WTC11 (cell line): Measurements from ENCODE around the gene DROSHA. TPM values are rescaled to one million over a fixed set of nuclear protein-coding genes. Genes with fewer than 3 reads are reported as not detected.
A peak's percentile ranks its signal among the peaks of the same experiment; 100 is the strongest.

Source experiments
- ATAC-seq: fragments of 200-7000 bp; cut with Tn5 transposase; 2 replicates; pipeline ENCODE4 v1.10.0; 2021; ENCODE audit warnings: mild to moderate bottlenecking, moderate library complexity
- CTCF ChIA-PET: fragments of 300-600 bp; sonication (Branson Sonifier 250); formaldehyde crosslinking; loops from one replicate; lab custom pipeline; 2021; ENCODE audit warnings: antibody characterized with exemption; lab: Charles Lee
- POLR2A ChIA-PET: fragments of 350-600 bp; sonication (Branson Sonifier 250); formaldehyde crosslinking; loops from one replicate; lab custom pipeline; 2021; ENCODE audit warnings: antibody characterized with exemption; lab: Charles Lee
- DNase-seq: peaks from one replicate; pipeline ENCODE4 v3.0.0; 2021; ENCODE audit warnings: low spot score
- H3K27ac Mint-ChIP-seq: 2 replicates; pipeline ENCODE4 v1.8.0; 2021; ENCODE audit warnings: mixed read lengths
- H3K27me3 Mint-ChIP-seq: 2 replicates; pipeline ENCODE4 v1.8.0; 2021; ENCODE audit warnings: low read depth, mild to moderate bottlenecking, moderate library complexity, mixed read lengths
- H3K36me3 Mint-ChIP-seq: 2 replicates; pipeline ENCODE4 v1.8.0; 2021; ENCODE audit warnings: mixed read lengths
- H3K4me1 Mint-ChIP-seq: 2 replicates; pipeline ENCODE4 v1.8.0; 2022; ENCODE audit warnings: mixed read lengths
- H3K4me3 Mint-ChIP-seq: 2 replicates; pipeline ENCODE4 v1.8.0; 2021; ENCODE audit warnings: mild to moderate bottlenecking, moderate library complexity, mixed read lengths
- H3K9me3 Mint-ChIP-seq: 2 replicates; pipeline ENCODE4 v1.8.0; 2021; ENCODE audit warnings: mixed read lengths
- AFF4 ChIP-seq: sonication (generic); formaldehyde crosslinking; IDR thresholded peaks from 2 replicates; pipeline ENCODE4 v1.8.1; 2023; ENCODE audit warnings: mild to moderate bottlenecking, missing genetic modification reagents, borderline replicate concordance
- ATF2 ChIP-seq: sonication (generic); formaldehyde crosslinking; IDR thresholded peaks from 2 replicates; pipeline ENCODE4 v1.8.1; 2022; ENCODE audit warnings: low read depth, missing genetic modification reagents, borderline replicate concordance
- FOXP1 ChIP-seq: sonication (generic); formaldehyde crosslinking; IDR thresholded peaks from 2 replicates; pipeline ENCODE4 v1.8.0; 2022; ENCODE audit warnings: missing genetic modification reagents, mild to moderate bottlenecking, moderate library complexity, borderline replicate concordance
- HMGA2 ChIP-seq: fragments of 250-450 bp; sonication (Bioruptor Pico); IDR thresholded peaks from 2 replicates; pipeline ENCODE4 v1.4.0; 2021; ENCODE audit warnings: mild to moderate bottlenecking, moderate library complexity
- IRF2 ChIP-seq: sonication (generic); formaldehyde crosslinking; IDR thresholded peaks from 2 replicates; pipeline ENCODE4 v1.8.0; 2022; ENCODE audit warnings: low read depth, missing genetic modification reagents, borderline replicate concordance
- NFATC4 ChIP-seq: fragments of 250-450 bp; sonication (Bioruptor Pico); IDR thresholded peaks from 2 replicates; pipeline ENCODE4 v1.9.0; 2021; ENCODE audit warnings: mild to moderate bottlenecking
- NR1H2 ChIP-seq: sonication (generic); formaldehyde crosslinking; IDR thresholded peaks from 2 replicates; pipeline ENCODE4 v1.9.0; 2021; ENCODE audit warnings: mild to moderate bottlenecking, moderate library complexity, missing genetic modification reagents
- TEAD4 ChIP-seq: sonication (generic); formaldehyde crosslinking; IDR thresholded peaks from 2 replicates; pipeline ENCODE4 v1.8.0; 2022; ENCODE audit warnings: mild to moderate bottlenecking, missing genetic modification reagents
- ZBTB21 ChIP-seq: sonication (generic); formaldehyde crosslinking; IDR thresholded peaks from 2 replicates; pipeline ENCODE4 v1.8.1; 2023; ENCODE audit warnings: mild to moderate bottlenecking, missing genetic modification reagents, borderline replicate concordance
- ZNF121 ChIP-seq: sonication (generic); formaldehyde crosslinking; IDR thresholded peaks from 2 replicates; pipeline ENCODE4 v1.8.0; 2023; ENCODE audit warnings: missing genetic modification reagents
- ZNF219 ChIP-seq: sonication (generic); formaldehyde crosslinking; IDR thresholded peaks from 2 replicates; pipeline ENCODE4 v1.8.0; 2023; ENCODE audit warnings: missing genetic modification reagents, mild to moderate bottlenecking, borderline replicate concordance
- ZNF232 ChIP-seq: sonication (generic); formaldehyde crosslinking; IDR thresholded peaks from 2 replicates; pipeline ENCODE4 v1.8.0; 2022; ENCODE audit warnings: mild to moderate bottlenecking, missing genetic modification reagents
- ZNF281 ChIP-seq: sonication (generic); formaldehyde crosslinking; IDR thresholded peaks from 2 replicates; pipeline ENCODE4 v1.8.0; 2023; ENCODE audit warnings: mild to moderate bottlenecking, missing genetic modification reagents
- ZNF317 ChIP-seq: sonication (generic); formaldehyde crosslinking; IDR thresholded peaks from 2 replicates; pipeline ENCODE4 v1.8.1; 2023; ENCODE audit warnings: low read depth, mild to moderate bottlenecking, moderate library complexity, missing genetic modification reagents, borderline replicate concordance
- ZNF671 ChIP-seq: fragments of 250-450 bp; sonication (Bioruptor Pico); IDR thresholded peaks from 2 replicates; pipeline ENCODE4 v1.8.0; 2021; ENCODE audit warnings: mild to moderate bottlenecking
- total RNA-seq: library from RNA; stranded (reverse); gene quantifications from 3 replicates; pipeline ENCODE4 v1.2.3, GENCODE V29; 2021
- TF ChIP-seq, protein P1 (sequence below): fragments of 250-450 bp; sonication (Bioruptor Pico); conservative IDR thresholded peaks from 2 replicates; pipeline ENCODE4 v1.9.0; 2021; ENCODE audit warnings: mild to moderate bottlenecking

Gene DROSHA
- total RNA-seq, 1 experiment from 2014 or later, result 125 TPM

DNA sequence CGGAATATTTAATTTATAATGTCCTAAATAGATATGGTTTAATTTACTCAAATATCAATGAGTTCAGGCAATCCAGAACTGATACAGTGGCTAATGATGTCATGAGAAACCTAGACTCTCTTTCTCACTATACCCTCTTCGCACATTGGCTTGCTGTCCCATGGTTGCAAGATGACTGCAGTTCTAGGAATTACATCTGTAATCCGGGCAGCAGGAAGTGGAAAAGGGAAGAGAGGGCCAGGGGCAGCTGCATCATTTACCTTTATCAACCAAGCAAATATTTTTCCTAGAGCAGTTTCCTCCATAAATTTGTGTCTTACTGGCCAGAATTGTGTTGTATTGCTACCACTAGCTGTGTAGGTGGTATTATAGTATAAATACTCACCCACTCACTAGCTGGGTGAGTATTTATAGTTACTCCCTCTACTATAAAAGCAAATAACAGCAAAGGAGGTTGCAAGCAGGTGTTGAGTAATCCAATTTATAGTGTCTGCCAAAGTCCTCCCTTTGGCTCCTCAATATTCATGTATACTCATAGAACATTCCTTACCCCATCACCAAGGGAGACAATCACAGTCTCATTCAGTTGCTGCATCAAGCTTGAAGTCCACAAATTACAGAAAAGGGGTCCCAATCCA lies 168.8 kb downstream of the DROSHA start:
- no peak for DNase-seq
- H3K27me3 Mint-ChIP-seq, result no peaks in the 10 kb centered on the region
- H3K4me1 Mint-ChIP-seq, result peaks cover 14% of the 10 kb centered on the region
- POLR2A ChIA-PET, result no interaction called here
- ATAC-seq, result peak; percentile 25; the same call in 1 of the 2 replicates
- TF ChIP-seq HMGA2 (no peak), NR1H2 (CRISPR knock-in tag) (no peak), AFF4 (CRISPR knock-in tag) (no peak), ZNF121 (no peak), ZNF317 (no peak)
- TF ChIP-seq, all 79 proteins: peak for 0
- peaks cover 18% of the 10 kb centered on the region for H3K9me3 Mint-ChIP-seq
- peaks cover 6% of the 10 kb centered on the region for H3K36me3 Mint-ChIP-seq
- peak overlapping the region; percentile 17; the same call in 1 of the 2 replicates for H3K27ac Mint-ChIP-seq
- H3K4me3 Mint-ChIP-seq, result no peak overlapping the region
- CTCF ChIA-PET, result no interaction called here

GRCh38 chr5:31362529-31362900 lies 169.4 kb downstream of the DROSHA start:
- no peak for TF ChIP-seq NFATC4 (CRISPR knock-in tag)
- no peak for TF ChIP-seq IRF2 (CRISPR knock-in tag)
- no peak for TF ChIP-seq NR1H2 (CRISPR knock-in tag)
- TF ChIP-seq FOXP1 (CRISPR knock-in tag), result no peak
- no peak for TF ChIP-seq ZNF281
- no peak for TF ChIP-seq ATF2
- no peak for TF ChIP-seq ZNF671 (CRISPR knock-in tag)
- TF ChIP-seq ZNF232 (CRISPR knock-in tag), result no peak
- no peak for TF ChIP-seq HMGA2
- no peak for TF ChIP-seq ZNF219 (CRISPR knock-in tag)
- no peak for TF ChIP-seq TEAD4 (CRISPR knock-in tag)
- TF ChIP-seq, protein P1, sequence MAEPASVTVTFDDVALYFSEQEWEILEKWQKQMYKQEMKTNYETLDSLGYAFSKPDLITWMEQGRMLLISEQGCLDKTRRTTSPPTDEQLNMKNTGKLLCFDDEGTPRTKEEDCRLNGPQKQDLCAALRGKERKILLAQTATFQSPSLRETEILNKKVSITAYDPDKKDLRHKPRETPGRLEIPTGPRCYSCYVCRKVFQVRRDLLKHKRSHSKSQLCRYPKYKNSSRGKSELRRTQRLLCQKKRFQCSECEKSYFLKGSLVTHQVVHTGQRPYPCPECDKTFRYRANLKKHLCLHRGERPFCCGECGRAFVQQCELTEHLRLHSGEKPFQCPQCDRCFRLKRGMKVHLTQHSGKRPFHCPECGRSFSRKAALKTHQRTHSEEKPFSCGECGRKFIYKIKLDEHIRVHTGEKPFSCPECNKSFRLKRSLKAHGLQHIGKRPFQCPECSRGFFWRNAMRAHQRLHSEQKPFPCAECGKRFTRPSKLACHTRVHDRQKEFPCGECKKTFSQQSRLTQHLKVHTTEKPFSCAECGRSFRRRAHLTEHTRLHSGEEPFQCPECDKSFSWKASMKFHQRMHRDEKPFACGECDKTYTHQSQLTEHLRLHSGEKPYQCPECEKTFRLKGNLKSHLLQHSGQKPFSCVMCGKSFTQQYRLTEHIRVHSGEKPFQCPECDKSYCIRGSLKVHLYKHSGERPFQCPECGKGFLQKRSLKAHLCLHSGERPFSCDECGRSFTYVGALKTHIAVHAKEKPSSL, result no peak
- TF ChIP-seq ZBTB21 (CRISPR knock-in tag), result no peak
- TF ChIP-seq, all 79 proteins: peak for 0
- ChIA-PET POLR2A (no interaction called here), CTCF (no interaction called here)
- peak overlapping the region; percentile 51; the same call in 1 of the 2 replicates for H3K27ac Mint-ChIP-seq
- ATAC-seq, result peak; percentile 57
- no peak for DNase-seq
- H3K27me3 Mint-ChIP-seq, result no peaks in the 10 kb centered on the region
- peaks cover 6% of the 10 kb centered on the region for H3K36me3 Mint-ChIP-seq
- peaks cover 18% of the 10 kb centered on the region for H3K9me3 Mint-ChIP-seq
- H3K4me3 Mint-ChIP-seq, result no peak overlapping the region
- H3K4me1 Mint-ChIP-seq, result peaks cover 16% of the 10 kb centered on the region
